HG03432 (cell line): ENCODE results near the gene CYP4B1.
"Not testable (repeated sequence)": the region's sequence is repeated elsewhere in the genome, so short reads cannot be mapped to it uniquely, and the experiment has no call there.

Source experiments
- ATAC-seq: cut with Tn5 transposase; IDR thresholded peaks from one replicate; pipeline ENCODE4 v1.9.1; 2021; ENCODE audit warnings: mild to moderate bottlenecking, moderate library complexity; ENCODE audit not compliant: unreplicated experiment

CYP4B1 gene

GRCh38 chr1:46798810-46799209, at the start of gene CYP4B1:
TSS of gene CYP4B1 (plus strand) at chr1:46799046. CDS start at chr1:46799082, 36 bp downstream.
- ATAC-seq: no peak

GRCh38 chr1:46749404-46749803, 49.4 kb upstream of the CYP4B1 start:
- ATAC-seq: no peak

GRCh38 chr1:46749921-46750404, 48.9 kb upstream of the CYP4B1 start:
- ATAC-seq: no peak

- ATAC-seq: no peak
These were observed 44.9 kb upstream of the CYP4B1 start for GRCh38 chr1:46753985-46754384.

GRCh38 chr1:46754707-46755106, 44.1 kb upstream of the CYP4B1 start:
- not testable (repeated sequence) for ATAC-seq

GRCh38 chr1:46755121-46755520, 43.7 kb upstream of the CYP4B1 start:
- ATAC-seq: no peak

GRCh38 chr1:46757247-46757955, 41.4 kb upstream of the CYP4B1 start:
- ATAC-seq: no peak

- no peak for ATAC-seq
These were observed 40.8 kb upstream of the CYP4B1 start for GRCh38 chr1:46757956-46758528.

GRCh38 chr1:46760558-46761166, 38.2 kb upstream of the CYP4B1 start:
- no peak for ATAC-seq

- ATAC-seq: no peak
These were observed 37.1 kb upstream of the CYP4B1 start for GRCh38 chr1:46761740-46762139.

GRCh38 chr1:46764402-46764801, 34.4 kb upstream of the CYP4B1 start:
- ATAC-seq: no peak

GRCh38 chr1:46767649-46768282, 31.1 kb upstream of the CYP4B1 start:
- no peak for ATAC-seq

- ATAC-seq: no peak
These were observed 30.4 kb upstream of the CYP4B1 start for GRCh38 chr1:46768445-46768844.

- ATAC-seq: no peak
These were observed 29.7 kb upstream of the CYP4B1 start for GRCh38 chr1:46769028-46769740.

GRCh38 chr1:46770541-46770940, 28.3 kb upstream of the CYP4B1 start:
- no peak for ATAC-seq

- ATAC-seq: no peak
These were observed 26.3 kb upstream of the CYP4B1 start for GRCh38 chr1:46772571-46772970.

GRCh38 chr1:46774297-46774696, 24.5 kb upstream of the CYP4B1 start:
- ATAC-seq: no peak

GRCh38 chr1:46778456-46778855, 20.4 kb upstream of the CYP4B1 start:
- ATAC-seq: not testable (repeated sequence)

- ATAC-seq: no peak
These were observed 14.2 kb upstream of the CYP4B1 start for GRCh38 chr1:46784666-46785065.

- ATAC-seq: not testable (repeated sequence)
These were observed 10.2 kb upstream of the CYP4B1 start for GRCh38 chr1:46788634-46789033.
